Activated naive CD8-positive, alpha-beta T cell treated with anti-CD3 and anti-CD28 coated beads, Interleukin-2, amount 50 U/mL, for 24 hours (primary cell): ENCODE results near the gene WDR36.
A peak's percentile ranks its signal among the peaks of the same experiment; 100 is the strongest.

Experiments
- ATAC-seq: fragments of 150-1000 bp; cut with Tn5 transposase; one replicate; pipeline ENCODE4 v1.10.0; 2021
- DNase-seq: peaks from one replicate; pipeline ENCODE4 v3.0.0; 2021
- H3K27ac Mint-ChIP-seq: one replicate; pipeline ENCODE4 v1.8.0; 2021; ENCODE audit warnings: mild to moderate bottlenecking, mixed read lengths
- H3K27me3 Mint-ChIP-seq: one replicate; pipeline ENCODE4 v1.8.0; 2021; ENCODE audit warnings: mixed read lengths
- H3K36me3 Mint-ChIP-seq: one replicate; pipeline ENCODE4 v1.8.0; 2021; ENCODE audit warnings: low read depth, mixed read lengths
- H3K4me1 Mint-ChIP-seq: one replicate; pipeline ENCODE4 v1.8.0; 2021; ENCODE audit warnings: mixed read lengths
- H3K4me3 Mint-ChIP-seq: one replicate; pipeline ENCODE4 v1.8.0; 2021; ENCODE audit warnings: mild to moderate bottlenecking, moderate library complexity, mixed read lengths
- H3K9me3 Mint-ChIP-seq: one replicate; pipeline ENCODE4 v1.8.0; 2021; ENCODE audit warnings: mixed read lengths

Gene WDR36

GRCh38 chr5:111119856-111120255, 27.7 kb downstream of the WDR36 start:
- H3K36me3 Mint-ChIP-seq = peaks cover 60% of the 10 kb centered on the region
- H3K27me3 Mint-ChIP-seq = no peaks in the 10 kb centered on the region
- DNase-seq (no peak), ATAC-seq (peak; percentile 96)
- peak overlapping the region; percentile 11 for H3K27ac Mint-ChIP-seq
- H3K4me1 Mint-ChIP-seq = peaks cover 48% of the 10 kb centered on the region
- H3K9me3 Mint-ChIP-seq = no peaks in the 10 kb centered on the region
- no peak overlapping the region for H3K4me3 Mint-ChIP-seq

GRCh38 chr5:111120911-111121310, 28.8 kb downstream of the WDR36 start:
- peaks cover 57% of the 10 kb centered on the region for H3K36me3 Mint-ChIP-seq
- H3K4me3 Mint-ChIP-seq = no peak overlapping the region
- H3K4me1 Mint-ChIP-seq = peaks cover 45% of the 10 kb centered on the region
- no peaks in the 10 kb centered on the region for H3K9me3 Mint-ChIP-seq
- H3K27me3 Mint-ChIP-seq = no peaks in the 10 kb centered on the region
- peak overlapping the region; percentile 62 for H3K27ac Mint-ChIP-seq
- no peak for ATAC-seq
- DNase-seq = no peak

- Mint-ChIP-seq H3K27ac (peak overlapping the region; percentile 62), H3K9me3 (no peaks in the 10 kb centered on the region), H3K27me3 (no peaks in the 10 kb centered on the region), H3K4me3 (no peak overlapping the region), H3K36me3 (peaks cover 63% of the 10 kb centered on the region), H3K4me1 (peaks cover 35% of the 10 kb centered on the region)
- ATAC-seq = no peak
- DNase-seq = no peak
These were observed 29.8 kb downstream of the WDR36 start for GRCh38 chr5:111121926-111122325.

- no peak for ATAC-seq
- H3K27ac Mint-ChIP-seq = no peak overlapping the region
- no peak overlapping the region for H3K4me3 Mint-ChIP-seq
- DNase-seq = no peak
- H3K9me3 Mint-ChIP-seq = no peaks in the 10 kb centered on the region
- peaks cover 62% of the 10 kb centered on the region for H3K36me3 Mint-ChIP-seq
- peaks cover 31% of the 10 kb centered on the region for H3K4me1 Mint-ChIP-seq
- no peaks in the 10 kb centered on the region for H3K27me3 Mint-ChIP-seq
These were observed 30.2 kb downstream of the WDR36 start for GRCh38 chr5:111122398-111122797.

GRCh38 chr5:111124793-111125192, 32.6 kb downstream of the WDR36 start:
- peaks cover 61% of the 10 kb centered on the region for H3K36me3 Mint-ChIP-seq
- no peak overlapping the region for H3K27ac Mint-ChIP-seq
- H3K27me3 Mint-ChIP-seq = no peaks in the 10 kb centered on the region
- ATAC-seq (no peak), DNase-seq (no peak)
- H3K4me1 Mint-ChIP-seq = peaks cover 19% of the 10 kb centered on the region
- H3K4me3 Mint-ChIP-seq = no peak overlapping the region
- no peaks in the 10 kb centered on the region for H3K9me3 Mint-ChIP-seq

- Mint-ChIP-seq H3K4me1 (peaks cover 6% of the 10 kb centered on the region), H3K27me3 (no peaks in the 10 kb centered on the region), H3K36me3 (peaks cover 49% of the 10 kb centered on the region), H3K27ac (no peak overlapping the region), H3K9me3 (no peaks in the 10 kb centered on the region), H3K4me3 (no peak overlapping the region)
- DNase-seq (no peak), ATAC-seq (no peak)
These were observed 34.7 kb downstream of the WDR36 start for GRCh38 chr5:111126896-111127295.

- H3K27me3 Mint-ChIP-seq = no peaks in the 10 kb centered on the region
- ATAC-seq = no peak
- no peak overlapping the region for H3K4me3 Mint-ChIP-seq
- no peak for DNase-seq
- no peak overlapping the region for H3K27ac Mint-ChIP-seq
- peaks cover 5% of the 10 kb centered on the region for H3K4me1 Mint-ChIP-seq
- no peaks in the 10 kb centered on the region for H3K9me3 Mint-ChIP-seq
- H3K36me3 Mint-ChIP-seq = peaks cover 46% of the 10 kb centered on the region
These were observed 35.5 kb downstream of the WDR36 start for GRCh38 chr5:111127453-111128195.

GRCh38 chr5:111129938-111130337, 37.8 kb downstream of the WDR36 start:
- Mint-ChIP-seq H3K36me3 (peaks cover 32% of the 10 kb centered on the region), H3K27me3 (peaks cover under 1% of the 10 kb centered on the region), H3K4me3 (no peak overlapping the region), H3K9me3 (no peaks in the 10 kb centered on the region), H3K4me1 (peaks cover 9% of the 10 kb centered on the region), H3K27ac (no peak overlapping the region)
- no peak for ATAC-seq
- no peak for DNase-seq

- Mint-ChIP-seq H3K27me3 (peaks cover 4% of the 10 kb centered on the region), H3K27ac (no peak overlapping the region), H3K36me3 (peaks cover 27% of the 10 kb centered on the region), H3K4me3 (no peak overlapping the region), H3K4me1 (peaks cover 9% of the 10 kb centered on the region), H3K9me3 (no peaks in the 10 kb centered on the region)
- DNase-seq (no peak), ATAC-seq (no peak)
These were observed 39.2 kb downstream of the WDR36 start for GRCh38 chr5:111131356-111131755.

- Mint-ChIP-seq H3K9me3 (no peaks in the 10 kb centered on the region), H3K27ac (no peak overlapping the region), H3K36me3 (peaks cover 21% of the 10 kb centered on the region), H3K4me1 (peaks cover 9% of the 10 kb centered on the region), H3K4me3 (no peak overlapping the region), H3K27me3 (peaks cover 4% of the 10 kb centered on the region)
- ATAC-seq = no peak
- no peak for DNase-seq
These were observed 39.9 kb downstream of the WDR36 start for GRCh38 chr5:111132076-111132475.

GRCh38 chr5:111132731-111133435, 40.7 kb downstream of the WDR36 start:
- no peak overlapping the region for H3K27ac Mint-ChIP-seq

GRCh38 chr5:111133436-111133751, 41.2 kb downstream of the WDR36 start:
- Mint-ChIP-seq H3K27ac (no peak overlapping the region), H3K36me3 (peaks cover 11% of the 10 kb centered on the region), H3K9me3 (no peaks in the 10 kb centered on the region), H3K4me3 (no peak overlapping the region), H3K27me3 (peaks cover 5% of the 10 kb centered on the region), H3K4me1 (peaks cover 9% of the 10 kb centered on the region)
- ATAC-seq (no peak), DNase-seq (no peak)

More at GRCh38 chr5:111132731-111133435, 40.7 kb downstream of the WDR36 start:
- Mint-ChIP-seq H3K4me1 (peaks cover 9% of the 10 kb centered on the region), H3K36me3 (peaks cover 13% of the 10 kb centered on the region), H3K9me3 (no peaks in the 10 kb centered on the region), H3K27me3 (peaks cover 4% of the 10 kb centered on the region), H3K4me3 (no peak overlapping the region)
- ATAC-seq = peak; percentile 73
- no peak for DNase-seq

- ATAC-seq (no peak), DNase-seq (no peak)
- H3K36me3 Mint-ChIP-seq = peaks cover 6% of the 10 kb centered on the region
- peaks cover 9% of the 10 kb centered on the region for H3K4me1 Mint-ChIP-seq
- peaks cover 5% of the 10 kb centered on the region for H3K27me3 Mint-ChIP-seq
- H3K4me3 Mint-ChIP-seq = no peak overlapping the region
- no peaks in the 10 kb centered on the region for H3K9me3 Mint-ChIP-seq
- no peak overlapping the region for H3K27ac Mint-ChIP-seq
These were observed 41.9 kb downstream of the WDR36 start for GRCh38 chr5:111134087-111134486.

GRCh38 chr5:111134864-111135263, 42.7 kb downstream of the WDR36 start:
- no peak for ATAC-seq
- H3K4me1 Mint-ChIP-seq = peaks cover 9% of the 10 kb centered on the region

GRCh38 chr5:111135363-111135762, 43.2 kb downstream of the WDR36 start:
- Mint-ChIP-seq H3K4me1 (peaks cover 9% of the 10 kb centered on the region), H3K27me3 (peaks cover 5% of the 10 kb centered on the region), H3K9me3 (no peaks in the 10 kb centered on the region), H3K4me3 (no peak overlapping the region), H3K36me3 (no peaks in the 10 kb centered on the region), H3K27ac (no peak overlapping the region)
- DNase-seq = no peak
- ATAC-seq = no peak

More at GRCh38 chr5:111134864-111135263, 42.7 kb downstream of the WDR36 start:
- peaks cover 5% of the 10 kb centered on the region for H3K27me3 Mint-ChIP-seq
- DNase-seq = no peak
- no peaks in the 10 kb centered on the region for H3K9me3 Mint-ChIP-seq
- no peak overlapping the region for H3K4me3 Mint-ChIP-seq
- H3K36me3 Mint-ChIP-seq = peaks cover 3% of the 10 kb centered on the region
- H3K27ac Mint-ChIP-seq = no peak overlapping the region
